HG02938 (cell line): Measurements from ENCODE around the gene OTULIN.

Experiments used
- ATAC-seq: cut with Tn5 transposase; IDR thresholded peaks from one replicate; pipeline ENCODE4 v1.9.1; 2021; ENCODE audit warnings: mild to moderate bottlenecking, moderate library complexity; ENCODE audit not compliant: unreplicated experiment

OTULIN gene

GRCh38 chr5:14664270-14665100 lies at the start of gene OTULIN:
TSS of gene OTULIN (plus strand) at chr5:14664718. CDS start at chr5:14664826, 108 bp downstream.
- peak; percentile 56 for ATAC-seq

GRCh38 chr5:14615365-14615764 lies 49.2 kb upstream of the OTULIN start:
- no peak for ATAC-seq

GRCh38 chr5:14617441-14617840 lies 47.1 kb upstream of the OTULIN start:
- no peak for ATAC-seq

GRCh38 chr5:14627270-14627669 lies 37.2 kb upstream of the OTULIN start:
- no peak for ATAC-seq

- no peak for ATAC-seq
These were observed 36.2 kb upstream of the OTULIN start for GRCh38 chr5:14628346-14628745.

- ATAC-seq = no peak
These were observed 33.8 kb upstream of the OTULIN start for GRCh38 chr5:14630671-14631070.

GRCh38 chr5:14635656-14636055 lies 28.9 kb upstream of the OTULIN start:
- ATAC-seq = no peak

- no peak for ATAC-seq
These were observed 23.8 kb upstream of the OTULIN start for GRCh38 chr5:14640765-14641164.

- no peak for ATAC-seq
These were observed 19.8 kb upstream of the OTULIN start for GRCh38 chr5:14644623-14645237.

- no peak for ATAC-seq
These were observed 14.5 kb upstream of the OTULIN start for GRCh38 chr5:14650052-14650451.

GRCh38 chr5:14655146-14655741 lies 9.3 kb upstream of the OTULIN start:
- no peak for ATAC-seq

GRCh38 chr5:14656898-14657297 lies 7.6 kb upstream of the OTULIN start:
- ATAC-seq = no peak

GRCh38 chr5:14659821-14660607 lies 4.5 kb upstream of the OTULIN start:
- ATAC-seq = no peak

GRCh38 chr5:14660833-14661232 lies 3.7 kb upstream of the OTULIN start:
- ATAC-seq = no peak

GRCh38 chr5:14662721-14663260 lies 1.7 kb upstream of the OTULIN start:
- ATAC-seq = no peak

- peak; percentile 21 for ATAC-seq
These were observed 716 bp upstream of the OTULIN start for GRCh38 chr5:14663734-14664269.

GRCh38 chr5:14665101-14665822 lies 744 bp downstream of the OTULIN start:
- ATAC-seq = no peak

GRCh38 chr5:14665949-14666348 lies 1.4 kb downstream of the OTULIN start:
- peak; percentile 38 for ATAC-seq

- no peak for ATAC-seq
These were observed 1.8 kb downstream of the OTULIN start for GRCh38 chr5:14666357-14666756.

- ATAC-seq = no peak
These were observed 2.8 kb downstream of the OTULIN start for GRCh38 chr5:14667290-14667689.
